ENCODE results near the gene IL23A.

The IL23A gene

GRCh38 chr12:56348776-56349175, 10.1 kb downstream of the IL23A start:
- Histone ChIP-seq H3K9me3 (ENCODE audit: control insufficient read depth, low read length) (no peaks in the 10 kb centered on the region), H3K36me3 (ENCODE audit: control insufficient read depth, insufficient read depth, low read length) (peaks cover 28% of the 10 kb centered on the region), H3K4me3 (ENCODE audit: low read length) (no peak overlapping the region), H3K4me1 (ENCODE audit: control insufficient read depth, insufficient read depth, low read length) (no peaks in the 10 kb centered on the region), H3K9ac (ENCODE audit: low read length) (no peak overlapping the region), H3K27me3 (ENCODE audit: control insufficient read depth, insufficient read depth, low read length) (no peaks in the 10 kb centered on the region)

- Histone ChIP-seq H3K4me3 (ENCODE audit: low read length) (no peak overlapping the region), H3K36me3 (ENCODE audit: control insufficient read depth, insufficient read depth, low read length) (peaks cover 38% of the 10 kb centered on the region), H3K9ac (ENCODE audit: low read length) (no peak overlapping the region), H3K9me3 (ENCODE audit: control insufficient read depth, low read length) (no peaks in the 10 kb centered on the region), H3K4me1 (ENCODE audit: control insufficient read depth, insufficient read depth, low read length) (no peaks in the 10 kb centered on the region), H3K27me3 (ENCODE audit: control insufficient read depth, insufficient read depth, low read length) (no peaks in the 10 kb centered on the region)
Observed at GRCh38 chr12:56350662-56351061, 12.0 kb downstream of the IL23A start.

GRCh38 chr12:56351325-56351724, 12.6 kb downstream of the IL23A start:
- Histone ChIP-seq H3K27me3 (ENCODE audit: control insufficient read depth, insufficient read depth, low read length) (no peaks in the 10 kb centered on the region), H3K4me3 (ENCODE audit: low read length) (no peak overlapping the region), H3K4me1 (ENCODE audit: control insufficient read depth, insufficient read depth, low read length) (no peaks in the 10 kb centered on the region), H3K36me3 (ENCODE audit: control insufficient read depth, insufficient read depth, low read length) (peaks cover 34% of the 10 kb centered on the region), H3K9me3 (ENCODE audit: control insufficient read depth, low read length) (no peaks in the 10 kb centered on the region), H3K9ac (ENCODE audit: low read length) (no peak overlapping the region)

- H3K4me1 ChIP-seq (ENCODE audit: control insufficient read depth, insufficient read depth, low read length), result peaks cover 12% of the 10 kb centered on the region
- no peaks in the 10 kb centered on the region for H3K9me3 ChIP-seq (ENCODE audit: control insufficient read depth, low read length)
- peak overlapping the region; percentile 94 for H3K9ac ChIP-seq (ENCODE audit: low read length)
- H3K4me3 ChIP-seq (ENCODE audit: low read length), result peak overlapping the region; percentile 81
- no peaks in the 10 kb centered on the region for H3K27me3 ChIP-seq (ENCODE audit: control insufficient read depth, insufficient read depth, low read length)
- peaks cover 13% of the 10 kb centered on the region for H3K36me3 ChIP-seq (ENCODE audit: control insufficient read depth, insufficient read depth, low read length)
Observed at GRCh38 chr12:56358836-56359532, 20.3 kb downstream of the IL23A start.

GRCh38 chr12:56359851-56360767, 21.4 kb downstream of the IL23A start, which contains the start of gene STAT2:
Gene STAT2, minus strand, starts transcription at chr12:56360107. Its CDS starts 3,536 bp downstream, at chr12:56356571.
- peak within 1 kb of the TSS; percentile 81 for H3K4me3 ChIP-seq (ENCODE audit: low read length)
- no peaks in the 10 kb centered on the region for H3K27me3 ChIP-seq (ENCODE audit: control insufficient read depth, insufficient read depth, low read length)
- no peaks in the 10 kb centered on the region for H3K9me3 ChIP-seq (ENCODE audit: control insufficient read depth, low read length)
- H3K36me3 ChIP-seq (ENCODE audit: control insufficient read depth, insufficient read depth, low read length), result peaks cover 4% of the 10 kb centered on the region
- H3K4me1 ChIP-seq (ENCODE audit: control insufficient read depth, insufficient read depth, low read length), result peaks cover 12% of the 10 kb centered on the region
- peak within 1 kb of the TSS; percentile 94 for H3K9ac ChIP-seq (ENCODE audit: low read length)

GRCh38 chr12:56361487-56362129, 22.9 kb downstream of the IL23A start:
- H3K27me3 ChIP-seq (ENCODE audit: control insufficient read depth, insufficient read depth, low read length), result no peaks in the 10 kb centered on the region
- H3K4me3 ChIP-seq (ENCODE audit: low read length), result no peak overlapping the region
- peaks cover 12% of the 10 kb centered on the region for H3K4me1 ChIP-seq (ENCODE audit: control insufficient read depth, insufficient read depth, low read length)
- H3K36me3 ChIP-seq (ENCODE audit: control insufficient read depth, insufficient read depth, low read length), result no peaks in the 10 kb centered on the region
- H3K9ac ChIP-seq (ENCODE audit: low read length), result no peak overlapping the region
- no peaks in the 10 kb centered on the region for H3K9me3 ChIP-seq (ENCODE audit: control insufficient read depth, low read length)

- H3K9me3 ChIP-seq (ENCODE audit: control insufficient read depth, low read length), result no peaks in the 10 kb centered on the region
- peaks cover 12% of the 10 kb centered on the region for H3K4me1 ChIP-seq (ENCODE audit: control insufficient read depth, insufficient read depth, low read length)
- no peaks in the 10 kb centered on the region for H3K27me3 ChIP-seq (ENCODE audit: control insufficient read depth, insufficient read depth, low read length)
- no peak within 1 kb of the TSS for H3K4me3 ChIP-seq (ENCODE audit: low read length)
- no peak within 1 kb of the TSS for H3K9ac ChIP-seq (ENCODE audit: low read length)
- H3K36me3 ChIP-seq (ENCODE audit: control insufficient read depth, insufficient read depth, low read length), result no peaks in the 10 kb centered on the region
Observed at GRCh38 chr12:56362130-56363059, 23.7 kb downstream of the IL23A start, which contains the start of gene APOF. Gene APOF, minus strand, starts transcription at chr12:56362857. Its CDS starts 112 bp downstream, at chr12:56362745.

GRCh38 chr12:56366948-56367347, 28.3 kb downstream of the IL23A start:
- no peak overlapping the region for H3K9ac ChIP-seq (ENCODE audit: low read length)
- no peaks in the 10 kb centered on the region for H3K27me3 ChIP-seq (ENCODE audit: control insufficient read depth, insufficient read depth, low read length)
- no peak overlapping the region for H3K4me3 ChIP-seq (ENCODE audit: low read length)
- no peaks in the 10 kb centered on the region for H3K9me3 ChIP-seq (ENCODE audit: control insufficient read depth, low read length)
- no peaks in the 10 kb centered on the region for H3K4me1 ChIP-seq (ENCODE audit: control insufficient read depth, insufficient read depth, low read length)
- H3K36me3 ChIP-seq (ENCODE audit: control insufficient read depth, insufficient read depth, low read length), result no peaks in the 10 kb centered on the region

- H3K36me3 ChIP-seq (ENCODE audit: control insufficient read depth, insufficient read depth, low read length), result no peaks in the 10 kb centered on the region
- H3K4me1 ChIP-seq (ENCODE audit: control insufficient read depth, insufficient read depth, low read length), result no peaks in the 10 kb centered on the region
- H3K27me3 ChIP-seq (ENCODE audit: control insufficient read depth, insufficient read depth, low read length), result no peaks in the 10 kb centered on the region
- no peak overlapping the region for H3K9ac ChIP-seq (ENCODE audit: low read length)
- H3K4me3 ChIP-seq (ENCODE audit: low read length), result no peak overlapping the region
- no peaks in the 10 kb centered on the region for H3K9me3 ChIP-seq (ENCODE audit: control insufficient read depth, low read length)
Observed at GRCh38 chr12:56373515-56373914, 34.8 kb downstream of the IL23A start.

- H3K4me3 ChIP-seq (ENCODE audit: low read length), result no peak overlapping the region
- no peaks in the 10 kb centered on the region for H3K4me1 ChIP-seq (ENCODE audit: control insufficient read depth, insufficient read depth, low read length)
- no peak overlapping the region for H3K9ac ChIP-seq (ENCODE audit: low read length)
- H3K36me3 ChIP-seq (ENCODE audit: control insufficient read depth, insufficient read depth, low read length), result no peaks in the 10 kb centered on the region
- H3K27me3 ChIP-seq (ENCODE audit: control insufficient read depth, insufficient read depth, low read length), result no peaks in the 10 kb centered on the region
- H3K9me3 ChIP-seq (ENCODE audit: control insufficient read depth, low read length), result no peaks in the 10 kb centered on the region
Observed at GRCh38 chr12:56374726-56375597, 36.3 kb downstream of the IL23A start.

Data from mucosa of stomach (tissue), 1 donor.